ENCODE measurements around the gene SMIM38. TPM values are rescaled to one million over a fixed set of nuclear protein-coding genes. Genes with fewer than 3 reads are reported as not detected.

Gene SMIM38
- total and polyA plus RNA-seq, 4 donors = 0.03 to 1.7 (median 0.07) TPM

DNA sequence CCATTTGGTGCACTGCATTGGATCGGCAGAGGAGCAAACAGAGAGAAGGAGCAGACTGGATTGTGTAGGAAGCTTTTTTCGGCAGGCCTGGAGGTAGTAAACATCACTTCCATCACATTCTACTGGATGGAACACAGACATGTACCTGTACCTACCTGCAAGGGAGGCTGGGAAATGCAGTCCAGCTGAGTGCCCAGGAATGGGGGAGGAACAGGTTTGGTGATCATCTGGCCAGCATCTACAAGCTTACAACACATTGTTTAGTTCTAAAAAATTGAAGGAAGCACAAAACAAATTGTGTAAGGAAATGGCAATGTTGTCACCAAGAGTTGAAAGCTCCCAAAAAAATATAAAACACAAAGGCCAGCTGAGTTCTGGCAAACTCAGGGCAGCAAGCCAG, 19.1 kb downstream of the SMIM38 start:
- no peak for DNase-seq (ENCODE audit: low spot score)
- no peak overlapping the region for H3K4me3 ChIP-seq (ENCODE audit: low read depth in 1 of 3, low read length in 3 of 3)
- H3K27ac ChIP-seq (ENCODE audit: low read depth in 1 of 2, low read length in 2 of 2) = no peak overlapping the region
- no peak overlapping the region for H3K9ac ChIP-seq (ENCODE audit: low read depth in 1 of 2, low read length in 2 of 2)
- H3K9me3 ChIP-seq (ENCODE audit: control insufficient read depth in 4 of 4, low read length in 3 of 4) = no peaks in the 10 kb centered on the region
- 93% methylated on average over 2 of the region's 2 CpGs for WGBS
- TF ChIP-seq FOXA2 (IDR thresholded peaks at IDR 0.05) (no peak), HNF4A (conservative IDR thresholded peaks at IDR 0.05) (no peak), RXRA (IDR thresholded peaks at IDR 0.05) (no peak), JUND (IDR thresholded peaks at IDR 0.05) (no peak), SP1 (IDR thresholded peaks at IDR 0.05) (no peak), HNF4G (IDR thresholded peaks at IDR 0.05) (no peak), EGR1 (IDR thresholded peaks at IDR 0.05; ENCODE audit: low read depth in 2 of 2) (no peak), RAD21 (IDR thresholded peaks at IDR 0.05) (no peak), TAF1 (conservative IDR thresholded peaks at IDR 0.05) (no peak), GABPA (IDR thresholded peaks at IDR 0.05 in 1 of 2, conservative IDR thresholded peaks at IDR 0.05 in 1 of 2) (no peak), NR2F2 (IDR thresholded peaks at IDR 0.05) (no peak), FOXA1 (IDR thresholded peaks at IDR 0.05) (no peak)
- TF ChIP-seq, protein P1, sequence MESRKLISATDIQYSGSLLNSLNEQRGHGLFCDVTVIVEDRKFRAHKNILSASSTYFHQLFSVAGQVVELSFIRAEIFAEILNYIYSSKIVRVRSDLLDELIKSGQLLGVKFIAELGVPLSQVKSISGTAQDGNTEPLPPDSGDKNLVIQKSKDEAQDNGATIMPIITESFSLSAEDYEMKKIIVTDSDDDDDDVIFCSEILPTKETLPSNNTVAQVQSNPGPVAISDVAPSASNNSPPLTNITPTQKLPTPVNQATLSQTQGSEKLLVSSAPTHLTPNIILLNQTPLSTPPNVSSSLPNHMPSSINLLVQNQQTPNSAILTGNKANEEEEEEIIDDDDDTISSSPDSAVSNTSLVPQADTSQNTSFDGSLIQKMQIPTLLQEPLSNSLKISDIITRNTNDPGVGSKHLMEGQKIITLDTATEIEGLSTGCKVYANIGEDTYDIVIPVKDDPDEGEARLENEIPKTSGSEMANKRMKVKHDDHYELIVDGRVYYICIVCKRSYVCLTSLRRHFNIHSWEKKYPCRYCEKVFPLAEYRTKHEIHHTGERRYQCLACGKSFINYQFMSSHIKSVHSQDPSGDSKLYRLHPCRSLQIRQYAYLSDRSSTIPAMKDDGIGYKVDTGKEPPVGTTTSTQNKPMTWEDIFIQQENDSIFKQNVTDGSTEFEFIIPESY (IDR thresholded peaks at IDR 0.05) = no peak
- TF ChIP-seq, protein P2, sequence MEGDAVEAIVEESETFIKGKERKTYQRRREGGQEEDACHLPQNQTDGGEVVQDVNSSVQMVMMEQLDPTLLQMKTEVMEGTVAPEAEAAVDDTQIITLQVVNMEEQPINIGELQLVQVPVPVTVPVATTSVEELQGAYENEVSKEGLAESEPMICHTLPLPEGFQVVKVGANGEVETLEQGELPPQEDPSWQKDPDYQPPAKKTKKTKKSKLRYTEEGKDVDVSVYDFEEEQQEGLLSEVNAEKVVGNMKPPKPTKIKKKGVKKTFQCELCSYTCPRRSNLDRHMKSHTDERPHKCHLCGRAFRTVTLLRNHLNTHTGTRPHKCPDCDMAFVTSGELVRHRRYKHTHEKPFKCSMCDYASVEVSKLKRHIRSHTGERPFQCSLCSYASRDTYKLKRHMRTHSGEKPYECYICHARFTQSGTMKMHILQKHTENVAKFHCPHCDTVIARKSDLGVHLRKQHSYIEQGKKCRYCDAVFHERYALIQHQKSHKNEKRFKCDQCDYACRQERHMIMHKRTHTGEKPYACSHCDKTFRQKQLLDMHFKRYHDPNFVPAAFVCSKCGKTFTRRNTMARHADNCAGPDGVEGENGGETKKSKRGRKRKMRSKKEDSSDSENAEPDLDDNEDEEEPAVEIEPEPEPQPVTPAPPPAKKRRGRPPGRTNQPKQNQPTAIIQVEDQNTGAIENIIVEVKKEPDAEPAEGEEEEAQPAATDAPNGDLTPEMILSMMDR (IDR thresholded peaks at IDR 0.05; ENCODE audit: low read depth, low read length, missing input control) = no peak
- TF ChIP-seq, protein P3, sequence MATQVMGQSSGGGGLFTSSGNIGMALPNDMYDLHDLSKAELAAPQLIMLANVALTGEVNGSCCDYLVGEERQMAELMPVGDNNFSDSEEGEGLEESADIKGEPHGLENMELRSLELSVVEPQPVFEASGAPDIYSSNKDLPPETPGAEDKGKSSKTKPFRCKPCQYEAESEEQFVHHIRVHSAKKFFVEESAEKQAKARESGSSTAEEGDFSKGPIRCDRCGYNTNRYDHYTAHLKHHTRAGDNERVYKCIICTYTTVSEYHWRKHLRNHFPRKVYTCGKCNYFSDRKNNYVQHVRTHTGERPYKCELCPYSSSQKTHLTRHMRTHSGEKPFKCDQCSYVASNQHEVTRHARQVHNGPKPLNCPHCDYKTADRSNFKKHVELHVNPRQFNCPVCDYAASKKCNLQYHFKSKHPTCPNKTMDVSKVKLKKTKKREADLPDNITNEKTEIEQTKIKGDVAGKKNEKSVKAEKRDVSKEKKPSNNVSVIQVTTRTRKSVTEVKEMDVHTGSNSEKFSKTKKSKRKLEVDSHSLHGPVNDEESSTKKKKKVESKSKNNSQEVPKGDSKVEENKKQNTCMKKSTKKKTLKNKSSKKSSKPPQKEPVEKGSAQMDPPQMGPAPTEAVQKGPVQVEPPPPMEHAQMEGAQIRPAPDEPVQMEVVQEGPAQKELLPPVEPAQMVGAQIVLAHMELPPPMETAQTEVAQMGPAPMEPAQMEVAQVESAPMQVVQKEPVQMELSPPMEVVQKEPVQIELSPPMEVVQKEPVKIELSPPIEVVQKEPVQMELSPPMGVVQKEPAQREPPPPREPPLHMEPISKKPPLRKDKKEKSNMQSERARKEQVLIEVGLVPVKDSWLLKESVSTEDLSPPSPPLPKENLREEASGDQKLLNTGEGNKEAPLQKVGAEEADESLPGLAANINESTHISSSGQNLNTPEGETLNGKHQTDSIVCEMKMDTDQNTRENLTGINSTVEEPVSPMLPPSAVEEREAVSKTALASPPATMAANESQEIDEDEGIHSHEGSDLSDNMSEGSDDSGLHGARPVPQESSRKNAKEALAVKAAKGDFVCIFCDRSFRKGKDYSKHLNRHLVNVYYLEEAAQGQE (IDR thresholded peaks at IDR 0.05) = no peak
- TF ChIP-seq, protein P4, sequence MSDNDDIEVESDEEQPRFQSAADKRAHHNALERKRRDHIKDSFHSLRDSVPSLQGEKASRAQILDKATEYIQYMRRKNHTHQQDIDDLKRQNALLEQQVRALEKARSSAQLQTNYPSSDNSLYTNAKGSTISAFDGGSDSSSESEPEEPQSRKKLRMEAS (IDR thresholded peaks at IDR 0.05) = no peak
- TF ChIP-seq, protein P5, sequence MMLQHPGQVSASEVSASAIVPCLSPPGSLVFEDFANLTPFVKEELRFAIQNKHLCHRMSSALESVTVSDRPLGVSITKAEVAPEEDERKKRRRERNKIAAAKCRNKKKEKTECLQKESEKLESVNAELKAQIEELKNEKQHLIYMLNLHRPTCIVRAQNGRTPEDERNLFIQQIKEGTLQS (IDR thresholded peaks at IDR 0.05) = no peak
- H3K36me3 ChIP-seq (ENCODE audit: control insufficient read depth in 4 of 4, insufficient read depth in 3 of 4, low read depth in 1 of 4, low read length in 3 of 4) = no peaks in the 10 kb centered on the region
- no peaks in the 10 kb centered on the region for H3K4me1 ChIP-seq (ENCODE audit: control insufficient read depth in 4 of 4, insufficient read depth in 4 of 4, low read length in 3 of 4)
- no peaks in the 10 kb centered on the region for H3K27me3 ChIP-seq (ENCODE audit: control insufficient read depth in 4 of 4, insufficient read depth in 4 of 4, low read length in 3 of 4)
